ENCODE measurements around the gene FAM13C.

The FAM13C gene

GRCh38 chr10:59320355-59320754 lies 42.0 kb downstream of the FAM13C start:
- in situ Hi-C loops (cut with HindIII; ENCODE audit: low pct_ligation_motif_present, low sequenced_read_pairs): no loop called here
- no peak overlapping the region for H3K27ac ChIP-seq

GRCh38 chr10:59319854-59320253 lies 42.5 kb downstream of the FAM13C start:
- Histone ChIP-seq H3K4me3 (ENCODE audit: low read depth, low read length) (no peak overlapping the region), H3K36me3 (replicated peaks) (no peaks in the 10 kb centered on the region), H3K27me3 (replicated peaks) (no peaks in the 10 kb centered on the region), H3K27ac (no peak overlapping the region)
- in situ Hi-C loops (cut with HindIII; ENCODE audit: low pct_ligation_motif_present, low sequenced_read_pairs): no loop called here
- no peak for TF ChIP-seq CTCF (IDR thresholded peaks at IDR 0.05; ENCODE audit: low read depth, low read length, missing control alignments)
- DNase-seq: no peak

More at GRCh38 chr10:59320355-59320754, 42.0 kb downstream of the FAM13C start:
- Histone ChIP-seq H3K4me3 (ENCODE audit: low read depth, low read length) (no peak overlapping the region), H3K27me3 (replicated peaks) (no peaks in the 10 kb centered on the region), H3K36me3 (replicated peaks) (no peaks in the 10 kb centered on the region)
- no peak for TF ChIP-seq CTCF (IDR thresholded peaks at IDR 0.05; ENCODE audit: low read depth, low read length, missing control alignments)
- no peak for DNase-seq

GRCh38 chr10:59317066-59317465 lies 45.3 kb downstream of the FAM13C start:
- Histone ChIP-seq H3K27ac (no peak overlapping the region), H3K36me3 (replicated peaks) (no peaks in the 10 kb centered on the region), H3K27me3 (replicated peaks) (no peaks in the 10 kb centered on the region), H3K4me3 (ENCODE audit: low read depth, low read length) (no peak overlapping the region)
- no peak for DNase-seq
- in situ Hi-C loops (cut with HindIII; ENCODE audit: low pct_ligation_motif_present, low sequenced_read_pairs): no loop called here
- no peak for TF ChIP-seq CTCF (IDR thresholded peaks at IDR 0.05; ENCODE audit: low read depth, low read length, missing control alignments)

- H3K36me3 ChIP-seq (replicated peaks): no peaks in the 10 kb centered on the region
- DNase-seq: no peak
- no peak for TF ChIP-seq CTCF (IDR thresholded peaks at IDR 0.05; ENCODE audit: low read depth, low read length, missing control alignments)
- in situ Hi-C loops (cut with HindIII; ENCODE audit: low pct_ligation_motif_present, low sequenced_read_pairs): no loop called here
- no peak overlapping the region for H3K27ac ChIP-seq
- no peaks in the 10 kb centered on the region for H3K27me3 ChIP-seq (replicated peaks)
- H3K4me3 ChIP-seq (ENCODE audit: low read depth, low read length): no peak overlapping the region
Observed at GRCh38 chr10:59315465-59315864, 46.9 kb downstream of the FAM13C start.

GRCh38 chr10:59314268-59314667 lies 48.1 kb downstream of the FAM13C start:
- Histone ChIP-seq H3K4me3 (ENCODE audit: low read depth, low read length) (no peak overlapping the region), H3K36me3 (replicated peaks) (no peaks in the 10 kb centered on the region), H3K27me3 (replicated peaks) (no peaks in the 10 kb centered on the region), H3K27ac (no peak overlapping the region)
- no peak for TF ChIP-seq CTCF (IDR thresholded peaks at IDR 0.05; ENCODE audit: low read depth, low read length, missing control alignments)
- no peak for DNase-seq
- in situ Hi-C loops (cut with HindIII; ENCODE audit: low pct_ligation_motif_present, low sequenced_read_pairs): no loop called here

GRCh38 chr10:59312247-59312646 lies 50.1 kb downstream of the FAM13C start:
- Histone ChIP-seq H3K4me3 (ENCODE audit: low read depth, low read length) (no peak overlapping the region), H3K27ac (no peak overlapping the region), H3K36me3 (replicated peaks) (no peaks in the 10 kb centered on the region), H3K27me3 (replicated peaks) (no peaks in the 10 kb centered on the region)
- no peak for DNase-seq
- TF ChIP-seq CTCF (IDR thresholded peaks at IDR 0.05; ENCODE audit: low read depth, low read length, missing control alignments): no peak
- in situ Hi-C loops (cut with HindIII; ENCODE audit: low pct_ligation_motif_present, low sequenced_read_pairs): no loop called here
